22Rv1 (cell line): ENCODE measurements around the gene PLB1.

ENCODE experiments used
- ZFX ChIP-seq: fragments of 450-650 bp; IDR thresholded peaks from 2 replicates; pipeline ENCODE4 v1.6.1; 2017; ENCODE audit warnings: antibody characterized with exemption, borderline replicate concordance
- TF ChIP-seq, protein P1 (sequence below): fragments of 450-650 bp; IDR thresholded peaks from 2 replicates; pipeline ENCODE4 v1.5.1; 2017; ENCODE audit warnings: mild to moderate bottlenecking

DNA sequence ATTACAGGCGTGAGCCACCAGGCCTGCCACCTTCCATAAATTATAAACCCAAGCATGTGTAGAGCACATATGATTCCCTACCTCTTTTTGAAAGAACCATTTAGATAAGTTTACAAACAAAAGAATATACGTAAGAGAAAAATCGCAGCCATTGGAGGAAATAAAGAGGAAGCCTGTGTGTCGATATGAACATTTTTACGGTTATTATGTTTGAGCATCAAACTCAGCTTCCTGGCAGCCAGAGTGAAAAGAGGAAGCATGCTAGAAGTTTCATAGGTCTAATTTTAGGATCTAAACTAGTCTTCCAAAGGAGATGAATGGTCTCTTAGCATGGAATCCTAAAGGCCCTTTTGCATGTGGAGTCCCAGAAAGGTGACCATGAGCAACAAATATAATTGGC is 104.3 kb downstream of the PLB1 start:
- TF ChIP-seq, protein P1, sequence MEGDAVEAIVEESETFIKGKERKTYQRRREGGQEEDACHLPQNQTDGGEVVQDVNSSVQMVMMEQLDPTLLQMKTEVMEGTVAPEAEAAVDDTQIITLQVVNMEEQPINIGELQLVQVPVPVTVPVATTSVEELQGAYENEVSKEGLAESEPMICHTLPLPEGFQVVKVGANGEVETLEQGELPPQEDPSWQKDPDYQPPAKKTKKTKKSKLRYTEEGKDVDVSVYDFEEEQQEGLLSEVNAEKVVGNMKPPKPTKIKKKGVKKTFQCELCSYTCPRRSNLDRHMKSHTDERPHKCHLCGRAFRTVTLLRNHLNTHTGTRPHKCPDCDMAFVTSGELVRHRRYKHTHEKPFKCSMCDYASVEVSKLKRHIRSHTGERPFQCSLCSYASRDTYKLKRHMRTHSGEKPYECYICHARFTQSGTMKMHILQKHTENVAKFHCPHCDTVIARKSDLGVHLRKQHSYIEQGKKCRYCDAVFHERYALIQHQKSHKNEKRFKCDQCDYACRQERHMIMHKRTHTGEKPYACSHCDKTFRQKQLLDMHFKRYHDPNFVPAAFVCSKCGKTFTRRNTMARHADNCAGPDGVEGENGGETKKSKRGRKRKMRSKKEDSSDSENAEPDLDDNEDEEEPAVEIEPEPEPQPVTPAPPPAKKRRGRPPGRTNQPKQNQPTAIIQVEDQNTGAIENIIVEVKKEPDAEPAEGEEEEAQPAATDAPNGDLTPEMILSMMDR: no peak
- no peak for TF ChIP-seq ZFX
